Sigmoid colon (tissue), 4 donors: ENCODE measurements around the gene CRYGN.

Experiments
- CTCF ChIP-seq, 4 experiments: fragments of 450-650 bp in 3 of 4; fragments of 200-600 bp in 1 of 4; IDR thresholded peaks; one replicate each; pipeline ENCODE4 v1.5.1; 2016 to 2019; ENCODE audit warnings: antibody characterized with exemption in 4 of 4, mild to moderate bottlenecking in 3 of 4, moderate library complexity in 2 of 4
- EP300 ChIP-seq, 4 donors: sonication (generic); formaldehyde crosslinking; IDR thresholded peaks; one replicate each; pipeline ENCODE4 v1.6.1; 2017; ENCODE audit warnings: antibody characterized with exemption in 4 of 4
- POLR2A ChIP-seq, 2 donors: fragments of 450-650 bp; IDR thresholded peaks; one replicate each; pipeline ENCODE4 v1.6.1; 2016; ENCODE audit warnings: antibody characterized with exemption in 2 of 2, mild to moderate bottlenecking in 2 of 2, moderate library complexity in 2 of 2

- no peak for TF ChIP-seq CTCF (IDR thresholded peaks at IDR 0.05)
- TF ChIP-seq POLR2A (IDR thresholded peaks at IDR 0.05), result no peak
- TF ChIP-seq EP300 (IDR thresholded peaks at IDR 0.05), result no peak
Observed at GRCh38 chr7:151456276-151456675, 16.3 kb upstream of the CRYGN start.
